BLaER1 treated with 17β-estradiol and CSF1 and Interleukin-3, amounts not matched to agents 10 nM and 100 nM (cell line): ENCODE data around the gene KSR2.

ENCODE experiments used
- H3K27ac ChIP-seq, 11 experiments: shearing (Covaris generic); formaldehyde crosslinking; 2 replicates each; pipeline ENCODE4 v1.8.1; 2022
- H3K27me3 ChIP-seq, 11 experiments: shearing (Covaris generic); formaldehyde crosslinking; 2 replicates each; pipeline ENCODE4 v1.8.1; 2022
- H3K36me3 ChIP-seq, 11 experiments: shearing (Covaris generic); formaldehyde crosslinking; 2 replicates each; pipeline ENCODE4 v1.8.1; 2022
- H3K4me1 ChIP-seq, 10 experiments: shearing (Covaris generic); formaldehyde crosslinking; 2 replicates each; pipeline ENCODE4 v1.8.1; 2022
- H3K4me2 ChIP-seq, 11 experiments: shearing (Covaris generic); formaldehyde crosslinking; 2 replicates each; pipeline ENCODE4 v1.8.1; 2022
- H3K4me3 ChIP-seq, 10 experiments: shearing (Covaris generic); formaldehyde crosslinking; 2 replicates each; pipeline ENCODE4 v1.8.1; 2022
- H3K9ac ChIP-seq, 11 experiments: shearing (Covaris generic); formaldehyde crosslinking; 2 replicates each; pipeline ENCODE4 v1.8.1; 2022
- H3K9me3 ChIP-seq, 11 experiments: shearing (Covaris generic); formaldehyde crosslinking; replicated peaks in 1 of 11; 2 replicates each; pipeline ENCODE4 v1.8.1; 2022
- H4K20me1 ChIP-seq, 11 experiments: shearing (Covaris generic); formaldehyde crosslinking; 2 replicates each; pipeline ENCODE4 v1.8.1; 2022
- Cebpa-rat ChIP-seq, 11 experiments: shearing (Covaris generic); IDR thresholded peaks; 2 replicates each; pipeline ENCODE4 v1.8.1; 2022

Gene KSR2

DNA sequence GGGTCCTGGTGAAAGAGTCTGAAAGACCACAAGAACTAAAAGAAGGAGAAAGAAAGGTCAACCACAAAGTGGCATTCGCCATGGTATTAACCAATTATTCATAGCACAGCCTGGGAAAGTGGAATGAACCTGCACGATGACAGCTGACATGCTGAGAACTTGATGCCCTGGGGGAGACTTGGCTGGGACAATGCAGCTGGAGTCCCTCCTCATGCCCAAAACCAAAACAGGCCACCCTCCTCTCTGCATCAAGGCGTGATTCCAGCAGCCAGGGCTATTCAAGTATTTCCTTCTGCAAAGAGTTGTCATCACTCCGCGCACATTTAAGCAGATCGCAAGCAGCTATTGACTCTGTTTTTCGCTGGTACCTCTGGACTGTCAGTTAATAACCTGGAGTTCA, 440.3 kb downstream of the KSR2 start:
- TF ChIP-seq Cebpa-rat (IDR thresholded peaks at IDR 0.05) = no peak
- Histone ChIP-seq H3K9me3 (no peaks in the 10 kb centered on the region), H3K4me3 (no peak overlapping the region), H3K36me3 (no peaks in the 10 kb centered on the region), H3K4me1 (peaks cover 0 to 5% (median 3%) of the 10 kb centered on the region in 10 experiments; a peak in 14 of 20 replicates), H3K4me2 (no peak overlapping the region), H4K20me1 (no peaks in the 10 kb centered on the region; a peak in 1 of 22 replicates), H3K27ac (no peak overlapping the region), H3K9ac (no peak overlapping the region), H3K27me3 (no peaks in the 10 kb centered on the region)

DNA sequence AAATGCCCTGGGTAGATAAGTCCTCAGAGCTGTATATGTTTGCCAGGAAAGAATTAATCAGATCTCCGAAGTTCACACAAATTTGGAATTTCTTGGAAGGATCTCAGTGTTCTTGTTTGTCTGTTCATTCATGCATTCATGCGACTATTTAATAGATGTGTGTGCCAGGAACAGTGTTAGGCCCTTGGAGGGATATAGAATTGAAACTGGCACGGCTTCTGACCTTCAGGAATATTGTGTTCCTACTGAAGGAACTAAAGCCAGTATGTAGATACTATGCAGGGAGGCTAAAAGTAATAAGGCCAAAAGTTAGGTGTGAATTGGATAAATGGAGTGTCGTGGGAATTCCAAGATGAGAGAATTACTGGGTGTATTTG, 441.3 kb downstream of the KSR2 start:
- Histone ChIP-seq H3K4me1 (no peaks in the 10 kb centered on the region), H3K9ac (no peak overlapping the region), H3K27me3 (no peaks in the 10 kb centered on the region), H3K4me3 (no peak overlapping the region), H3K9me3 (no peaks in the 10 kb centered on the region), H3K36me3 (no peaks in the 10 kb centered on the region), H3K27ac (no peak overlapping the region), H4K20me1 (no peaks in the 10 kb centered on the region; a peak in 1 of 22 replicates), H3K4me2 (no peak overlapping the region)
- no peak for TF ChIP-seq Cebpa-rat (IDR thresholded peaks at IDR 0.05)

DNA sequence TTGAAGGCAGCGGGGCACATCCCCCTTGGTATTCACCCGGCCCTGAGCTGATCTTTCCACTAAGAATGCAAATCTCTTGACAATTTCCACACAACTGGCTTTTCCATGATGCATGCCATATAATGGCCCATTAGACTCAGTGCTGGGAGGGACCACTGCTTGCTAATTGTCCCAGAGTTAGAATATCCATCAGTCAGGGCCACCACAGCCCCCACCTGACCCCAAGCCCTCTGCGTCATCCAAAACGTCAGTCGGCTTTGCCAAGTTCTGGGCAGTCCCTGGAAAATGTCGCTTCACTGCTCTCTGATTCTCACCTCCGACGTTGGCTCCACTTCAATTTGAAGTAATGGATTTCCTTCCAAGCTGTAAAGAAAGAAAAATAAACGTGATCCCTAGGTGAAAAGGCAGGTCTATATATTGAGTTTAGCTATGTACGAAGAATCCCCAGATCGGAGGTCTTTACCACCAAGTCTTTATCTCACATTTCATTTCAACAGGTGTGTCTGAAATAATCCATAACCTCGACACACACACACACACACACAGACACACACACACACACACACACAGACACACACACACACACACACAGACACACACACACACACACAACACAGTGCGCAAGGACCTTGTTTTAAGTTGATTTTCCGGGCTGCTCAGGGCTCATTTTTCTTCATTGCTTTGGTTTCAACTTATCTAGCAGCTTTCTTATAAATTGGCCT, 441.9 kb downstream of the KSR2 start:
- no peak overlapping the region for H3K4me2 ChIP-seq
- no peaks in the 10 kb centered on the region for H3K36me3 ChIP-seq
- no peaks in the 10 kb centered on the region for H3K9me3 ChIP-seq
- H4K20me1 ChIP-seq = no peaks in the 10 kb centered on the region; a peak in 1 of 22 replicates
- no peak overlapping the region for H3K9ac ChIP-seq
- no peak for TF ChIP-seq Cebpa-rat (IDR thresholded peaks at IDR 0.05)
- H3K4me1 ChIP-seq = no peaks in the 10 kb centered on the region
- no peak overlapping the region for H3K27ac ChIP-seq
- H3K4me3 ChIP-seq = no peak overlapping the region
- no peaks in the 10 kb centered on the region for H3K27me3 ChIP-seq

DNA sequence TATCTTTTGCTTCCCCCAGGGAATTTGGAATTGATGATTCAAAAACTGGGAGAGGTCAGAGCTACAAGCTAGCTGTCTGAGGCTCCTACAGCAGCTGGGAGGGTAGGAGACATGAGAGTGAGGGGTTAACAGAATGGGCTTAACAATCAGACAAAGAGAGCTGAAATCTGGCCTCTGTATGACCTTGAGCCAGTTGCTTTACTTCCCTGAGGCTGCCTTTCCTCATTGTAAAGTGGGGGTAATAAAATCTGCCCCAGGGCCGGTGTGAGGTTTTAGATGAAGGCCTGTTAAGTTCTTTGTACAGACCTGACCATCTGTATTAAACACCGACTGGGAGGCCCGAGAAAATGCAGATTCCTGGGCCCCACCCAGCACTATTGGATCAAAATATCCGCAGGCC, 443.0 kb downstream of the KSR2 start:
- no peak for TF ChIP-seq Cebpa-rat (IDR thresholded peaks at IDR 0.05)
- Histone ChIP-seq H3K4me1 (no peaks in the 10 kb centered on the region), H3K27me3 (no peaks in the 10 kb centered on the region), H3K36me3 (no peaks in the 10 kb centered on the region), H3K4me2 (no peak overlapping the region), H3K9ac (no peak overlapping the region), H3K9me3 (no peaks in the 10 kb centered on the region), H4K20me1 (no peaks in the 10 kb centered on the region; a peak in 1 of 22 replicates), H3K4me3 (no peak overlapping the region), H3K27ac (no peak overlapping the region)

DNA sequence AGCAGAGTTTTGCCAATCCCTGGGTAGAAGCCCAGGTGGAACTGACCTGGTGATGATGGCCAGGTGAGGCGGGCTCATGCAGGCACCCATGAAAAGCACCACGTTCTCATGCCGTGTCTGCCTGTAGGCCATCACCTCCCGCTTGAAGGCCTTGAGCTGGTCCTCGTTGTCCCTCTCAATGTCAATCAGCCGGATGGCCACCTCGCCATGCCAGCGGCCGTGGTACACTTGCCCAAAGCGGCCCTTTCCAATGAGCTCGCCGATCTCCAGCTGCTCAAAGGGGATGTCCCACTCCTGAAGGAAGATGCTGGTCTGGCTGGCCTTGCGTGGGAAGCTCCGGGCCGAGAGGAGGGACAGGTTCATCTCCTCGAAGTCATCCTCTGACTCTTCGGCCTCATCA, 444.0 kb downstream of the KSR2 start:
- no peaks in the 10 kb centered on the region for H3K27me3 ChIP-seq
- H3K9ac ChIP-seq = no peak overlapping the region
- no peaks in the 10 kb centered on the region for H3K36me3 ChIP-seq
- no peaks in the 10 kb centered on the region for H3K9me3 ChIP-seq
- H4K20me1 ChIP-seq = no peaks in the 10 kb centered on the region; a peak in 1 of 22 replicates
- H3K4me1 ChIP-seq = no peaks in the 10 kb centered on the region
- TF ChIP-seq Cebpa-rat (IDR thresholded peaks at IDR 0.05) = no peak
- no peak overlapping the region for H3K4me3 ChIP-seq
- H3K4me2 ChIP-seq = no peak overlapping the region
- no peak overlapping the region for H3K27ac ChIP-seq

DNA sequence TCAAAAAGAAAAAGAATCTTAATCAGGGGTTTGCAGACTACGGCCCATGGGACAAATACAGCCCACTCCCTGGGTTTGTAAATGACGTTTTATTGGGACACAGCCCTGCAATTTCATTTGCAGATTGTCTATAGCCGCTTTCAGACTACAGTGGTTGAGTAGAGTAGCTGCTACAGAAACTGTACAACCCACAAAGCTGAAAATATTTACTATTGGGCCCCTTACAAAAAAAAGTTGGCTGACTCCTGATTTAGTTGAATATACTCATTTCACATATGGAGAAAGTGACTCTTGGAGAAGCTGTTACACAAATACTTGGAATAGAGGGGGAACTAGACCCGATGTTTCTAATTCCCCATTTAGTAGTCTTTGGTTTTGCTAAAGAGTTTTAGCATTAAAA, 444.8 kb downstream of the KSR2 start:
- Histone ChIP-seq H4K20me1 (no peaks in the 10 kb centered on the region; a peak in 1 of 22 replicates), H3K9me3 (no peaks in the 10 kb centered on the region), H3K9ac (no peak overlapping the region), H3K27ac (no peak overlapping the region), H3K4me1 (no peaks in the 10 kb centered on the region), H3K4me3 (no peak overlapping the region), H3K4me2 (no peak overlapping the region), H3K36me3 (no peaks in the 10 kb centered on the region), H3K27me3 (no peaks in the 10 kb centered on the region)
- TF ChIP-seq Cebpa-rat (IDR thresholded peaks at IDR 0.05) = no peak

DNA sequence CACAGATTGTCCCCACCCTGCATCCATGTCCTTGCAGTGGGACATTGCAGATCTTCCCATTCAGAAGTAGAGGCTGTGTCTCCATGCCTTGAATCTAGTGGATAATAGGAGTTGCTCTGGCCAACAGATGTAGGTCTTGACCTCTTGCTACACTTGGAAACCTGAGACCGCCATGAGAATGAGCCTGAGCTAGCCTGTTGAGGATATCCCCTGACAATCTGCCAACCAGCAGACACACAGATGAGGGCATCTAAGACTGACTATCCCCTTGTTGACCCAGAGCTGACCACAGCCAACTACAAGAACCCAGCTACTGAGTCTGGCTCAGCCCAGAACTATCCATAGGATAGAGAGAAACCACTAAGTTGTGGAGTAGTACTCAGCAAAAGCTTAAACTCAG, 446.2 kb downstream of the KSR2 start:
- no peak overlapping the region for H3K27ac ChIP-seq

DNA sequence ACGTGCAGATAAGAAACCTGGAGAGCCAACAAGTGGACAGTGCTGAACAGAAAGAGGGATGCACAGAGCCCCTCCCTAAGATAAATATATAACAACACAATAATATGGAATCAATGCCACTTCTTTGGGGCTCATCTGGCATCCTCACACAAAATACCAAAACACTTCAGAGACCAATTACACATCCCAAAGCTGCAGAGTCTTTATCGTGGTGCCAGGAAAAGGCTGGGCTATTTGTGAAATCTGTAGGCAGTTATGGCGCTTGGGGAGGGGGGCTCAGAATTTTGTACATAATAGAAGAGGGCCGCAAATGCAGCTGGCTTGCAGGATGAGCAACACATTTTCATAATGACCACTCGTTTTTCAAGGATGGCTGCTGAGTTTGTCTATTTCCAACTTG, 446.9 kb downstream of the KSR2 start:
- Histone ChIP-seq H3K4me2 (no peak overlapping the region), H4K20me1 (no peaks in the 10 kb centered on the region; a peak in 2 of 22 replicates), H3K27me3 (no peaks in the 10 kb centered on the region), H3K4me1 (no peaks in the 10 kb centered on the region), H3K9ac (no peak overlapping the region), H3K4me3 (no peak overlapping the region), H3K27ac (no peak overlapping the region), H3K36me3 (no peaks in the 10 kb centered on the region), H3K9me3 (no peaks in the 10 kb centered on the region)
- no peak for TF ChIP-seq Cebpa-rat (IDR thresholded peaks at IDR 0.05)

More for the DNA sequence above, 446.2 kb downstream of the KSR2 start:
- Histone ChIP-seq H3K4me1 (no peaks in the 10 kb centered on the region), H4K20me1 (no peaks in the 10 kb centered on the region; a peak in 2 of 22 replicates), H3K9ac (no peak overlapping the region), H3K36me3 (no peaks in the 10 kb centered on the region), H3K4me2 (no peak overlapping the region), H3K27me3 (no peaks in the 10 kb centered on the region), H3K9me3 (no peaks in the 10 kb centered on the region), H3K4me3 (no peak overlapping the region)
- TF ChIP-seq Cebpa-rat (IDR thresholded peaks at IDR 0.05) = no peak

DNA sequence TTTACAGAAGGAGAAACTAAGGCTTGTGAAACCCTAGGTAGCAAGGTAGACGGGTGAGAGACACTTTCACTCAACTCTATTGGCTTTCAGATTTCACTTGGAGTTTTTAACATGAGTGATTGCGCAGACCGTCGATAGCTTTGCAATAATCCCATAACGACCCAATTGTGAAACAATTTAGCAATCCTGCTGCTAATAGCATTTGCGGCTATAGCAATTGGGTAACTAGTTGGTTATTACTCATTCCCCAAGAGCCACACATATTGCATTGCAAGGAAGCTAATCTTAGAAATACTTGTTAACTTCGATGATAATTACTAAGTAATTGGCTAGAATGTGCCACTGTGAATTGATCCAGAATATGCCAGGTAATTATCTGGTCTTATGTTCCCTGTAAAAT, 447.4 kb downstream of the KSR2 start:
- Histone ChIP-seq H3K36me3 (no peaks in the 10 kb centered on the region), H3K27me3 (no peaks in the 10 kb centered on the region), H3K27ac (no peak overlapping the region), H4K20me1 (no peaks in the 10 kb centered on the region; a peak in 2 of 22 replicates), H3K9me3 (no peaks in the 10 kb centered on the region), H3K4me3 (no peak overlapping the region), H3K9ac (no peak overlapping the region), H3K4me1 (no peaks in the 10 kb centered on the region), H3K4me2 (no peak overlapping the region)
- no peak for TF ChIP-seq Cebpa-rat (IDR thresholded peaks at IDR 0.05)

DNA sequence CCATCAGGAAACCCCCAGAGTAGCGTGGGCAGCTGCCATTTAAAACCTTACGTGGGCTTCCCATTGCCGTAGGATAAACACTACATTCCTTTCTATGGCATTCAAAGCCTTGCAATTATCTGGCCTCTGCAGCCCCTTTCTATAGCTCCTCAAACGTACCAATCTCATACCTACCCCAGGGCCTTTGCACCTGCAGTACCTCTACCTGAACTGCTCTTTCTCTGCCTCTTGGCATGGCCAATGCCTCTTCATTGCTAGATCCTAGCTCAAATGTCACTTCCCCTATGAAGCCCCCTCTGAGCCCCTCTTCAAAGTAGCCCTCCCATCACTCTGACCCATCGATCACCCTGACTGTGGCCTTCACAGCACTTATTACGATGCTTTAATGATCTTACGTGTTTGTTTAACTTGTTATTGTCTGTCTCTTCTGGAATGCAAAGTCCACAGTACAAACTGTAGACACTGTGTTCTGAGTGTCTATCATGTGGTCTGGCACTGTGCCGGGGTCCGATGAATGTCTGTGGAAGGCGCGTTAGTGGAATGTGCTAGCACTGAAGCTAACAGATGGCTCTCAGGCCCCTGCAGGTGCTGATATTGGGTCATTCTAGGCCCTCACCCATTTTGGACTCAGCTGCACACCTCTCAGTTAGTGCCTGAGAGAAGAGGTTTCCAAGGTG, 450.1 kb downstream of the KSR2 start:
- Histone ChIP-seq H3K4me3 (no peak overlapping the region), H4K20me1 (no peaks in the 10 kb centered on the region; a peak in 1 of 22 replicates), H3K4me1 (no peaks in the 10 kb centered on the region), H3K4me2 (no peak overlapping the region), H3K9me3 (no peaks in the 10 kb centered on the region), H3K36me3 (no peaks in the 10 kb centered on the region), H3K27ac (no peak overlapping the region), H3K27me3 (no peaks in the 10 kb centered on the region), H3K9ac (no peak overlapping the region)
- no peak for TF ChIP-seq Cebpa-rat (IDR thresholded peaks at IDR 0.05)
